ENCODE results near the gene MAPRE3. TPM values are rescaled to one million over a fixed set of nuclear protein-coding genes. Genes with fewer than 3 reads are reported as not detected.

The MAPRE3 gene
- total and polyA plus RNA-seq, 9 of the 15 experiments (the other 6 are each of a cell fraction or from before 2014, with no cell fraction given) = 0.70 to 43.2 (median 12.6) TPM

GRCh38 chr2:27050996-27051901, 80.8 kb downstream of the MAPRE3 start, which contains the start of gene AGBL5 (continued):
- TF ChIP-seq MLX (CRISPR knock-in tag; conservative IDR thresholded peaks at IDR 0.05) (no peak; a peak in 1 of 4 replicates), IFI16 (CRISPR knock-in tag; IDR thresholded peaks at IDR 0.05) (no peak), NUFIP1 (IDR thresholded peaks at IDR 0.05; ENCODE audit: partially characterized antibody) (peak; percentile 11), BRF2 (IDR thresholded peaks at IDR 0.05; ENCODE audit: borderline replicate concordance, insufficient read depth, insufficient read length) (no peak), ARNT (IDR thresholded peaks at IDR 0.05) (peak; percentile 87 to 89; a peak in 1 of 4 replicates), ZNF253 (CRISPR knock-in tag; conservative IDR thresholded peaks at IDR 0.05) (no peak; the same call in 1 of the 2 replicates), ZNF184 (CRISPR knock-in tag; IDR thresholded peaks at IDR 0.05) (no peak), TBP (optimal IDR thresholded peaks at IDR 0.05; ENCODE audit: low read depth, low read length) (peak; percentile 98), THRA (IDR thresholded peaks at IDR 0.05) (no peak), DACH1 (IDR thresholded peaks at IDR 0.05; ENCODE audit: partially characterized antibody) (no peak), RBM25 (IDR thresholded peaks at IDR 0.05; ENCODE audit: low read depth, low read length, severe bottlenecking) (peak; percentile 94), YBX1 (IDR thresholded peaks at IDR 0.05) (no peak), BACH1 (tag; IDR thresholded peaks at IDR 0.05) (no peak), PTRF (tag; IDR thresholded peaks at IDR 0.05) (0 out of 2 replicates have a peak, but pooled peaks have one; percentile 10), TSHZ1 (CRISPR knock-in tag; IDR thresholded peaks at IDR 0.05) (no peak), STAT5A (IDR thresholded peaks at IDR 0.05; ENCODE audit: borderline replicate concordance, low read length) (no peak), ID3 (CRISPR knock-in tag; IDR thresholded peaks at IDR 0.05) (no peak), ID3 (tag; IDR thresholded peaks at IDR 0.05) (peak; percentile 88; the same call in 1 of the 2 replicates), ZNF785 (CRISPR knock-in tag; IDR thresholded peaks at IDR 0.05) (no peak), CC2D1A (IDR thresholded peaks at IDR 0.05) (0 out of 2 replicates have a peak, but pooled peaks have one; percentile 37)

Measured in K562 (cell line).